ENCODE data around the gene SH3TC1.
A peak's percentile ranks its signal among the peaks of the same experiment; 100 is the strongest.

SH3TC1 gene

DNA sequence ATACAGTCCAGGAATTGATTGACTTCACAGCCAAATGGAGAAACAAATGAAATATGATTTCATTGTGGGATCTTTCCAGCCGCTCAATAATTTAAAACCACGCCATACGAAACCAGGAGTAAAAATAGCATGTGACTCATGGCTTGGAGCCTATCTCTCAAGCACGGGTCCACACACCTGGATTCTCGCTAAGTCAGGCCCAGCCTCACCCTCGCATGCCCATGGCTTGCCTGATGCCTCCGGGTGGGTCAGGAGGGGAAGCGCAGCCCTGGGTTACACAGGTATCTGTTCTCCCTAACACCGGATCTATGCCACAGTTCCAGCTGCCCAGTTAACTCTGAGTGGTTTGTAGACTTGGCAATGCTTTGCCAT is 34.9 kb upstream of the SH3TC1 start:
- DNase-seq = no peak

DNA sequence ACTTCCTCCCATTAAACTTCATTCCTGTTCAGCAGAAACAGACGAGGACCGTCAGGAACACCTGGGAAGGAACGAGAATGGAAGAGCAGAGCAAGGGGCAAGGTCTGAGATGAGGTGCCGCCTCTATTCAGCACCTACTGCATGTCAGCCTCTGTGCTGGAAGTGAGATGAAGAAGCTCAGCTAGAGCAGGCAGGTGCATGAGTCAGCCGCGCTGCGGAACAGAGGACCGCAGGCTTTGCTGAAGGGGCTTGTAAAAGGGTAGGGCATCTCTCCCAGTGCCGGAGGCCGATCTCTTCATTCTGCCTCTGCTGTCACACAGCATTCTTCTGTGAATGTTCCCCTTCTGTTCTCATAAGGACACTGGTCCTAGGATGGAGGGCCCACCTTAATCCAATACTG is 34.4 kb upstream of the SH3TC1 start:
- DNase-seq = no peak

DNA sequence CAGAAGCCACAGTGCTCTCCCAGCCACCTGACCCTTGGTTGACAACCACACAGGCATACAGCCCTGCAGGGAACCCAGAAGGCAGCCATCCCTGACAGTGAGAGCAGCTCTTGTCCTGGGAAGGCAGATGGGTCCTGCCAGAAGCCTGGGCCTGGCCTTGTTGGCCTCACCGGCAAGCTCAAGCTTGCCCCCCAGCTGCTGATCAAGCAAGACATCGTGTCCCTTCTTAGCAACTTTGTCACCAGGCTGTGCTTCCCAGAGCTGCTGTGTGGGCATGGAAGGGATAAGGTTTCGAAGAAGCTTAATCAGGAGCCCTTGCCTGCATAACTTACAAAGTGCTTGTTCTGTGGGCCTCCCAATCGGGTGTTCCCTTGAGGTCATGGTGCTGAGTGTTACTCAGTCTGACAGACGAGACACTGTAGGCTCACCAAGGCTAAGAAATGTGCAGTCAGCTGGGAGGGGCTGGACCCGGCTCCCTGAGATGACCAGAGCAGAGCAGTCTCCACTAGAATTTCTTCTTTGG is 33.7 kb upstream of the SH3TC1 start:
- peak; percentile 76 for DNase-seq

DNA sequence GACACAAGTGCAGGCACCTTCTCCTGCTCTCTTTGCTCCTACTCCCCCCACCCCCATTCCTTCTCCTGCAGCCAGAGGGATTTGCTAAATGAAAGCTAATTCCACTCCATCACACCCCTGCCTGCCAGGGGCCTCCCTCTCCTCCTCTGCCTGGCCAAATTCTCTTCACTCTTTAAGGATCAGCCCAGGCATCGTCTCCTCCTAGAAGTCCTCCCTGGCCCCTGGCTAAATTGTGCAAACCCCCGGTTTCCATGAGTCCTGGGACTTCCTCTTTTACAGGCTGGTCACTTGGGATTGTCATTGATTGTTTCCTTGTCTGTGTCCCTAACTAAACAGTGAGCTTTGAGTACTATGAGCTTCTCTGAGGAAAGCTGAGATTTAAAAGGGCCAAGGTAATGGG is 31.8 kb upstream of the SH3TC1 start:
- DNase-seq = no peak

DNA sequence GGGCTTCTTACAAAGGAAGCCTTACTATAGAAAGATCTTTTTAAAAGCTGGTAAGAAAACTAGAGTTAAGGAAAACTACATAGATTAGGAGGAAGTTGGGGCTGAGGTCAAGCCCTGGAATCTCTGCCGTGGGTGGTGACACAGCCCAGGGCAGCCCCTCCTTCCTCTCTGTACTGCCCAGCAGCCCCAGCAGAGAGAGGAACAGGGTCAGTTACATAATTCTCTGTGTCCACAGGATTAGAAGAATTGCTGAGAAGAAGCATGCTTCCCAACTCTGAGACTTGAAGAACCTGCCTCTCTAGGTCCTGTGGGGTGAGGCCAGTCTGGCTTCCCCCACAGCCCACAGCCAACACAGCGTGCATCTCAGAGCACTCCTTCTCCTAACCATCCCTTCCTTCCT is 31.3 kb upstream of the SH3TC1 start:
- no peak for DNase-seq

DNA sequence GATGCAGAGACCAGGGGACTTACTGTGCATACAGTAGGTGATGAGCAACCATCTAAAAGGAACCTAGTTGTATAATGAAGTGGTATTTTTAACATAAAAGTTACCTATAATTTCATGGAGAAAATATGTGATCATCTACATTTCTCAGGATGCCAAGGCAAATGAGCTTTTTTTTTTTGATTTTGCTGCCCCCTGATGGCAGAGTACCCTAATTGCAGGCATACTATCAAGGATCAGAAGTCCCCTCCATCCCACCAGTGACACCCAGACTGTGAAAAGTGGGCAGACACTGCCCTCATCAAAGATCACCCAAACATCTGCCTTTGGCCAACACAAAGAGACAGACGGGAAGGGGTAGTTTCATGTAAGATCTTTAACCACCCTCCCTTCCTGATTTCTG is 30.9 kb upstream of the SH3TC1 start:
- no peak for DNase-seq

DNA sequence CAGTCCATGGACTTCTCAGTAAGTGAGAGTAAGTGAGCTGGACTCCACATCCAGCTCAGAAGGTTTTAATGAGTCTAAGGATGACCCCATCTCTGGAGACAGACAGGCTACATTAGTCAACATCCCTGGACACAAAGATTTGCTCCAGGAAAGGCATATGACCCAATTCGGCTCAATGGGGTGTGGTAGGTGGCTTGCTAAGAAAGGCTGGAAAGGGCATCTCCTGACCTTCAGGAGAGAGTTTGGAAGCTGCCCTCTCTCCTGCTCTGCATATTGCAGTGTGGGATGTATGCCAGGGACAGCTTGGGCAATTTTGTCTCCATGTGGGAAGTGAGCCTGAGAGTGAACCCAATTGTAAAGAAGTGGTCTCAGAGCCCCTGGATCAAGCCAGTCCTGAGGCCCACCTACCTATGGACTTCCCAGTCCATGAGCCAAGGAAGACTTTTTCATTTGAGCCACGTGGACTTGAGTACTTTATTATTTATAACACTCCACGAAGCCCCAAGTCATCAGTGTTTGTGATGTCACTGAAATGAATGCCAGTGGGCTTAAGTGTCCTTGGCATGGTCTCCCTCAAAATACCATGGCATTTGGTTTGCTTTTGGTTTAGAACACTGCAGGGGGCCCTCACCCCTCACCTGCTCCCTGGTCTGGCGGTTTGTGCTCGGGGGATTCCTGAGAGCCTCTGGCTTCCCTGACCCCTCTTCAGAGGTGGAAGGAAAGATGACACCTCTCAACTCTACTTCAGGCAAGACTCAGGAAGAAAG is 30.1 kb upstream of the SH3TC1 start:
- DNase-seq = no peak

DNA sequence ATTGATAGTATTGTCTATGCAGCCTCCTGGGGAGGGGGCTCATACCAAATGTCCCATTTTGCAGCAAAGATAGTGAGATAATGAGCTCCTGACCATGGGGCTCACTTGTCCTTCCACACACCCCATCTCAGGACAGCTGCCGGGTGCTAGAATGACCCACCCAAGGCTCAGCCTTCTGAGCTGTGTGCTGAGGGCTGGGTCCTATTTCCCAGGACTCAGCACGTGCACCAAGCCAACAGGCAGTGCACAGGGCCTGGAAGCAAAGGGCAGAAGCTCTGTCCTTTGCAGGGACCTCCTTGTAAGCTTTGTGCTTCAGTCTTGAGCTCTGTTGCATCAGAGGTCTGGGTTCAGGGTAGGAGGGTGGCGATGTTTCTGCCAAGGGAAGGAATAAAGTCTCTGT is 29.3 kb upstream of the SH3TC1 start:
- DNase-seq = no peak

DNA sequence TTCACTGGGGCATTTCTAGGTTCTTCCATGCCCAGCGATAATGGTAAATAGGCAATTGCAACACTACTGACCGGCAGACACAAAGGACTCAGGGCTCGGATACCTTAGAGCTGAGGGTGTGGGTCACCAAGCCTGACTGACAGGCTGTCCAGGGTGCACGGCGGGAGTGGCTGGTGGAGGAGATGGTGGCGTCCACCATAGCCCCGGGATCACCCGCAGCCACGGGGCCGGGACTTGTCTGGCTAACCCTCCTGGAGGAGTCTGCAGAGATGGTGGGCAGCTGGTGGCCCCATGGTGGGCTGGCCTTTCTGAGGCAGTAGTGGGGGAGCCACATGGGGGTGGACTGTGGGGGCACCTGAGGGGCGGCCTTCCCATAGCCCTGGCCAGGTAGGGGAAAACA is 28.7 kb upstream of the SH3TC1 start:
- no peak for DNase-seq

DNA sequence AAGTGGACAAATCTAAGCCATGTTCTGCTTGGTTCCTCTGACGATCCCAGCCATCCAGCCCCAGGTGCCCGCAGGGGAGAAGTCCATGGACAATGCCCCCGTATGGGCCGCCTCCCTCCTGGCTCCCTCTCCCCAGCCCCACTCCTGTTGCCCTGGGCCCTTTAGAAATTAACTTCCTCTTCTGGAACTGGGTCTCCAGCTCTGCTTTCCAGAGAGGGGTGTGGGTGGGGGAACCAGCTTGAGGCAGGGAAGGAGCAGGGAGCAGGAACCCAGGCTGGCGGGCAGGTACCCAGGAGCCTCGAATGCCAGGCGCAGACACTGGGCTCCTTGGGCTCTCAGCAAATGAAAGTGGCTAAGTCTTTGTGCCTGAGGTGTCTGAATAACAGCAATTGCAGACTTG is 27.8 kb upstream of the SH3TC1 start:
- DNase-seq = no peak

DNA sequence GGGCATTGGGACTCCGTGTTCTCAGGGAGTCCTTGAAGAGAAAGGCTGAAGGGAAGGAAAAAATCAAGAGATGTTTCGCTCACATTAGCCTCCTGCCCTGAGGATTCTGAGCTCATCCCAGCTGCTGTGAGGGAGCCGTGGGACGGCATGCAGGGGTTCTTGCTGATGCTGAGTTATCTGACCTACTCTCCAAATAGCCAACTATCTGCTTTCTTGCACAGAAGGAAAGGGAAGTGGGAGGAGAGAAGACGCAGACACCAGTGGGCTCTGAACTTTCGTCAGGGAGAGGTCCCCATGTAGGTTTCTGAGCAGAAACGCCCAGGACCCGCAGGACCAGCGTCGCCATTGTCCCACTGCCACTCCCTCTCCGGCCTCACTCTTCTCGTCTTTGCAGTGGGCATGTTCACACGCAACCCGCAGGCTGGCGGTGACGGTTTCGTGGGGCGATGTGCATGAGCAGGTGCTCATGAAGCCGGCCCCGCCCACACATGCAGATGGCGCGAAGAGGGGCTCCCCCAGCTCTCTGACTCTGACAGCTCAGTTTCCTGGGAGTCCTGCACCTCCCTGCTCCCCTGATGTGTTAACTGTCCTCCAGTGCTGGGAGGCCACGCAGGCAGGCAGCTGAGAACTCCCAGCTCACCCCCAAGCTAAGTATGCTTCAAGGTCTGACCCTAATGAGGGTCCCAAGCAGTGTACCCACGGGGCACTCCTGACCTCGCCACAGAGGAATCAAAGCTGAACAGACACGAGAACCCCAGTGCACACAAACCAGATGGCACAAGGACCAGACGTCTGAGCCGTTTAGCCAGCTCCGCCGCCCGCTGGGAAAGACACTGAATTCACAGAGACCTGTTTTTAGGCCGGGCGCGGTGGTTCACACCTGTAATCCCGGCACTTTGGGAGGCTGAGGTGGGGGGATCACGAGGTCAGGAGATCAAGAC is 26.8 kb upstream of the SH3TC1 start:
- no peak for DNase-seq

DNA sequence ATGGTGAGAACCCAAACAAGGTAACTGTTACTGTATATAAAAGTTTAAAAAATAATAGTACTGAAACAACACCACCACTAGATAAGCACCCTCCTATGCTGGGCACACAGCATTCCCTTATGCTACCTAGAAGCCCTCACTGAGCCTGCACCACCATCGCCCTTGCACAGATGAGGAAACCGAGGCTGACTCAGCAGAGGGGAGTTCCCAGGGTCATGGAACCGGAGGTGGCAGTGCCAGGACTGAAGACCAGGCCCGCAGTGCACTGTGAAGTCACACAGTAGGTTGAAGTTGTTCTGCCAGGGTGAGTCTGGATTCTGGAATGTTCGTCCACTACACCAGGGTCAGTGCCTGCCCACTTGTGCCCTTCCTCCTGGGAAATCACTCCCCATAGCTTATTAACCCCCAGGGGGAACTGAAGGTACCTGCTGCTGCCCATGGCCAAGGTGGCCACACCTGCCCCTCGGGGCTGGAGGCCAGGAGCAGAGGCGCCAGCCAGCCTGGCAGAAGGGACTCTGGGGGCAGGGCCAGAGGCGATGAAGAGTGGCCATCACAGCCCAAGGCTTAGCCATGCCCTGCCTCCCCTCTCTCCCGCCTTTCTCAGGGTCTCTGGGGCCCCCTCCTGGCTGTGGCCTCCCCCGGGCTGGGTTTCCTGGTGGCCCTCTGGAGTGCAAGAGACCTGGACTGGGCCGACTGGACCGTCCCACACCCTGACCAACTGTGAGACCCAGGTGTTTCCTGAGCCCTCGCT is 25.4 kb upstream of the SH3TC1 start:
- DNase-seq = no peak

DNA sequence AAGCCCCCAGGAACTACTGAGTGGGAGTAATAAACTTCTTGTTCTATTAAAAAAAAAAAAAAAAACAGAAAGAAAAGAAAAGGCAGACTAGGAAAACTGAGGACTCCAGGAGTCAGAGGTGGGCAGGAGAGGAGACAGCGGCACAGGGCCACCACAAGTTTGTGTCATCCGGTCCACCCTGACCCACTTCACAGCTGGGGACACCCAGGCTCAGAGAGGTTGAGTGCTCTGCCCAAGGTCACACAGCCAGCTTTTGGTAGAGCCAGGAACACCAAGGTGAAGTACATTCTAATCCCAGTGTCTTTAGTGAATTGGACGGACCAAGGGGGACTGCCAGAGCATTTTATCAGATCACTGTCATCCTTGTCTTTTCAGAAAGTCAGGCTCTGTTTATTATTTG is 24.1 kb upstream of the SH3TC1 start:
- DNase-seq = no peak

DNA sequence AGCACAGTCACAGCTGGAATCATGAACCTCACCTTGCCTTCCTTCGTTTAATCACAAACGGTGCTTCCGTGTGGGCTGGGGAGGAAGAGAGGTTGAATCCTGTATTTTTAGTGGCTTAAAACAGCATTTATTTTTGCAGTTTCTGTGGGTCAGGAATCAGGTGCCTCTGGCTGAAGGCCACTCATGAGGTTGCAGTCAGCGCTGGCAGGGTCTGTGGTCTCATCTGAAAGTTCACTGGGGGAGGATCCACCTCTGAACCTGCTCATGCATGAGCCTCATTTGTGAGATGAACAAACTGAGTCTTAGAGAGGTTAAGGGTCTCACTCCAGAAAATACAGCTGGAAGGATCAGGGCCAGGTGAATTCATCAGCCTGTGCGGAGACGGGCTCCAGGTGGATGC is 23.4 kb upstream of the SH3TC1 start:
- DNase-seq = no peak

DNA sequence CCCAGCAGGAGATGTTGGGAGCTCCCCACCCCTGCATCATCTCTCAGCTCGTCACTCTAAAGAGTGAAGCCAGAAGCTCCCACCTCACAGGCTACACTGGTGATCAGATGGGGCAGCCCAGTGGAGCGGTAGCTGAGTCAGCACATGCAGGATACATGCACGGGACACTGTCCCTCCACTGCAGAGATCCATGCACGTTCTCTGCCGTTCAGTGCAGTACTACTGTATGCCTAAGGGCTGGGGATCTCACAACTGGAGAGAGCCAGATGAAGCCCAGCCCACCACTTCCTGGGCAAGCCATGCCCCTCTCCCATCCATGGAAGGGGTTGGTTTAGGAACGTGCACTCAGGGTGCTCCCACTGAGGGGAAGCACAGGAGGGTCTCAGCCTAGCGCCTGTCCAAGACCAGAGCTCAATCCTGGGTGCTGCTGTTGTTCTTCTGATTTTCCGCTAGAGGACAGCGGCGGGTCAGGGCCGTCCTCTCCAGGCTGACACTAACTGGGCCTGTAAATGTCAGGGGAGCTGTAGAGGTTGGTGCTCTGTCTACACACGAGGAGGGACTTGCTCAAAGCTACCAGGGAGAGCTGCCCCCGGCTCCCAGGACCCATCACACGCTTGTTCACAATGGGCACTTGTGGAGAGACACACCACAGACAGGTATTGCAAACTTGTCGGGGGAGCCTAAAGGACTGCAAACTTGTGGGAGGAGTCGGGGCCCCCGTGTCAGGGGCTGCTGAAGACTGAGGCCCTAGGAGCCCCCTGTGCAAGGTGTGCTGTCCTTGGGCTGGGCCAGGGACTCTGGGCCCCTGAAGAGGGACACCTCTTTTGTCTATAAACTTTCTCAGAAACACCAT is 22.3 kb upstream of the SH3TC1 start:
- peak; percentile 78 for DNase-seq

DNA sequence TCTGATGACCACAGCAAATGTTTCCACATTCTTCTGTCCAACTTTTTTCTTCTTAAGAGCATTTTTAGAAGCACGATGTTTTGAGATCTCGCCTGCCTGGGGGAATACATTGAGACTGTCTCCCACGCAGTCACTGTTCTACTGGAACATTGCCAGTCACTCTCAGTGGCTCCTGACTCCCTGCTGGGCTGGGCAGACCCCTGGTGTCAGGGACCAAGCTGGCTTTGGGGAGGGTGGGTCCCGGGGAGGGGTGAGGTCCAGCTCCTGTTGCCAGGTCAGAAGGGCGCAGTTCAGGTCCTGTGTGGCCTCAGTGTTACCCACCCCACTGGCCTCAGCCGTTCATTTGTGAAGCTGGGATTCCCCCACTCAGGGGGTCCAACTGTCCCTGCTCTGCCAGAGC is 21.5 kb upstream of the SH3TC1 start:
- no peak for DNase-seq

DNA sequence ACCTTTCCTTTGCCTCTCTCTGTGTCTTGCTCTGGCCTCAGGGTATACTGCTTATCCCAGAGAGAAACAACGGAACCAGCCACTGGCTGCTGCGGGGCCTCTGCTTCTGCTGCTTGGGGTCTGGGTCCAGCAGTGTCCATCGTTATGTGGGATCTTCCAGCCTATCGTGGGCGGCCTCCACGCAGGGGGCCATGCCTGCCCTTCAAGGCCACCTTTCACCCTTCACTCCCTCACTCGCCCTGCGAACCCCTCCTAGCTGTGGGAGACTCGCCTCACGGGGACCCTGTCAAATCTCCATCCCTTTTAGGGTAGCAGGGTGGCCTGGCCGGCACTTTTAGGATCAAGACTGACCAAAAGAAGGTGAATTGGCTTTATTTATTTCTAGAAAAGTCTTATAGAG is 21.1 kb upstream of the SH3TC1 start:
- DNase-seq = no peak

DNA sequence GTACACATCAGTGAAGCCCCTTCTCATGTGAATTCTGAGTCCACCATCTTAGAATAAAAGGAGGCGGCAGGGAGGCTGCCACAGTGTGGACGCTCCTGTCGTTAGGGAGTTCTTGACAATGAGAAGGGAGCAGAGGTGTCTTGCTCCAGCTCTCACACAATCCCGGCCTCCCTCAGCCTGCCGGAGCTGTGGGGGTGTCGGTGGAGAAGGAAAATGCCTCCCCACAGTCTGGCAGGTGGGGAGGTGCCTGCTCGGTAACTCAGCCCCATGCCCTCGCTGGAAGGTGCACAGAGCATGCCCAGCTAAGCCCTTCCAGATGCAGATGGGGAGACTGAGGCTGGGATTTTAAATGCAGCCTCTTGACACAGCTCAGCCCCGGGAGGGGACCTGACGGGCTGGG is 20.0 kb upstream of the SH3TC1 start:
- DNase-seq = no peak

DNA sequence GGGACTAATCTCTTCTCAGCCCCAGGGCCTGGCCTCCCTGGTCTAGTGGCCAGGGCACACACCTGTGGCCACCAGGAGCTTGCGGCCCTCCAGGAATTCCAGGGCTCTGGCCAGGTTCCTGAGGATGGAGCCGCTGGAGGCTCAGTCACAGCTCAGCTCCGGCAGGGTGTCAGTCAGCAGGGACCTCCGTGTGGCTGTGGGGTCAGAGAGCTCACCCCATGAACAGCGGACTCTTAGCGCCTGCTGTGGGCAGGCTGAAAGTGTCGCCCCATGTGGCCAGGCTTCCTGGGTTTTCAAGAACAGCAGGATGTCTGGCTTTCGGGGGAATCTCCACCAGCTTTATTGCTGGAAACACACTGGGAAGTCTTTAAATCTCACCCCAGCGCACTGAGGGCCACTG is 19.3 kb upstream of the SH3TC1 start:
- DNase-seq = no peak

DNA sequence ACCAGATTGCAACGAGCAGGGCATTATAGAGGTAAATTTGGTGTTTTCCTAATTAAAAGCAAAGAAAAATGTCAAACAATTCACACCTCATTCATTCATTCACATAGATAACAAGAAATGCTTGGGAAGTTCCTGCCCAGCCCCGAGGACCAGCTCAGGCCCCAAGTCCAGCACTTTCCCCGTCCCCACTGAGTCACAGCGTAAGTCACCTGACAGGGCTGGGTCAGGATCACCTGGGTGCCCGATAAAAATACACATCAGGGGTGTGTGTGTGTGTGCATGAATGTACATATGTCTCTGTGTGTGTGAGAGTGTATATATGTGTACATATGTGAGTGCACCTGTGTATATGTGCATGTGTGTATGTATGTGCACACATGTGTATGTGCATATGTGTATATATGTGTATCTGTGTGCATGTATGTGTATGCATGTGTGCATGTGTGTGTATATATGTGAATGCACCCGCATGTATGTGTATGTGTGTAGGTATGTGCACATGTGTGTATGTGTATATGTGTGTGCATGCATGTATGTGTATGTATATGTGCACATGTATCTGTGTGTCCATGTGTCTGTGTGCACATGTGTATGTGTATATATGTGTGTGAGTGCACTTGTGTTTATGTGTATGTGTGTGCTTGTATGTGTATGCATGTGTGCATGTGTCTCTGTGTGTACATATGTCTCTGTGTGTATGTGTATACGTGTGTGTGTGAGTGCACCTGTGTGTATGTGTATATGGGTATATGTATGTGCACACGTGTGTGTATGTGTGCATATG is 18.6 kb upstream of the SH3TC1 start:
- no peak for DNase-seq

DNA sequence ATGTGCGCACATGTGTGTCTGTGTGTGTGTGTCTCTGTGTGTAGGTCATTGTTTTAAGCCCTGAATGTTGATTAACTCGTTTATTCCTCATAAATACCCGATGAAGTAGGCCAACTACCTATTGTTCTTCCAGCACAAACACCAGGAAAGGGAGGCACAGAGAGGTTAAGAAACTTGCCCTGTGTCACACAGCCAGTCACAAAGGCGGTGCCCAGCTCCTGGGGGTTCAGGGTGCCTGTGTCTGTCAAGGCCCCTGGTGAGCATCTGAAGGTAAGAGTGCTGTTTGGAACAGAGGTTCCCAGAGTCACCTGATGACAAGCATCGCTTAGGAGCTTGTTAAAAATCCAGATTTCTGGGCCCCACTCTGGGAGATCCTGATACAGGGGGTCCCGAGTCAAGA is 18.0 kb upstream of the SH3TC1 start:
- no peak for DNase-seq

DNA sequence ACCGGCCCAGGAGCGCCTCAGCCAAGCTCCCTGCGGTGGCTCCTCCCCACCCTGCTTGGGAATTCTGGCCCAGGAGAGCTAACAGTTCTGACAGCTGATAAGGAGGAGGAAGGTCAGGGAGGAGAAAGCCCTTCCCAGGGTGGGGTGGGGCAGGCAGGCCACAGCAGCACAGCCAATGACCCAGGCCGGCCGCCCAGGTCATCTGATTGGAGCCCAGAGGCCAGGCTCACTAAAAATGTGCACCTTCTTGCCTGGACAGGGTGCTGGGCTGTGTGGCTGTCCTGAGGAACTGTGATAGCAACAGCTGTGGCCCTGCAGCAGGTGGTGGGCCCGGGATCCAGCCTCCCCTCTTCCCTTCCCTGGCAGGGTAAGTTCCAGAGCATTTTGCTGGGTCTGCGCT is 17.2 kb upstream of the SH3TC1 start:
- no peak for DNase-seq
